RWPE1 (cell line): Measurements from ENCODE around the gene ADI1.

Source experiments
- CTCF ChIA-PET: fragments of 350-600 bp; sonication (Branson Sonifier 250); formaldehyde crosslinking; extraction: SDS; loops from one replicate; lab custom pipeline; 2021; lab: Yijun Ruan, JAX
- POLR2A ChIA-PET: fragments of 400-600 bp; formaldehyde crosslinking; extraction: SDS; loops from one replicate; lab custom pipeline; 2020; ENCODE audit warnings: antibody characterized with exemption; ENCODE audit not compliant: low non-redundant PET; lab: Yijun Ruan, JAX
- DNase-seq: peaks from one replicate; pipeline ENCODE4 v3.0.0; 2012; ENCODE audit warnings: low spot score
- H3K27ac ChIP-seq: fragments of 450-650 bp; 2 replicates; pipeline ENCODE4 v1.5.1; 2017
- TF ChIP-seq, protein P1 (sequence below): fragments of 450-650 bp; conservative IDR thresholded peaks from 2 replicates; pipeline ENCODE4 v1.5.1; 2017; ENCODE audit warnings: low read depth, mild to moderate bottlenecking

The ADI1 gene

DNA sequence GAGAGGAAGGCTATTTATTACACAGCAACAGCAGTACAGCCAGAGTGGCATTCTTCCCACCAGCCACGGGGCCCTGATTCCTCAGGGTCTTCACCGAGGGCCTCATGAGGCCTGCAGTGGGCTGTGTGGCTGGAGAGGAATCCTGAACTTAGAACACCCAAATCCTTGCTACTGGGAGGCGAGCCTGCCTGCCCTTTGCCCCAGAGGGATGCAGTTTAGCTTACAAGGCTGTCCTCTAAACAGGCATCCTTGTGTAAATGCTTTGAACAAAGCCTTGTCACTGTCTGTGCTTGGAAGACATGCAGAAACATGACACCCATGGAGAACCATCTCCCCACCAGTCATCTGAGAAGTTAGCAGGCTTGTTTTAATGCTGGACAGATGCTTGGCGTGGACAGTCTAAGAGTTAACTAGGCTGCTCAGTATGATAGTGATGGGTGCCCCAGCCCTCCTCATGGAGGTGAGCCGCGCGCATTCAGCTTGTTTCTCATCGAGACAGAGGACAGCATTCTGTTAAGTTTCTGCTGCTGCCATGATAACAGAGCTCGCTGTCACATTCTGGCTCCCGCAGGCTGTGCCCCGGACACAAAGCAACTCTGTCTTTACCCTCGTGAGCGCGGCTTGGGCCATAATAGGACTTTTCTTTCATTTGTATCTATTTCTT, 42.9 kb downstream of the ADI1 start:
- TF ChIP-seq, protein P1, sequence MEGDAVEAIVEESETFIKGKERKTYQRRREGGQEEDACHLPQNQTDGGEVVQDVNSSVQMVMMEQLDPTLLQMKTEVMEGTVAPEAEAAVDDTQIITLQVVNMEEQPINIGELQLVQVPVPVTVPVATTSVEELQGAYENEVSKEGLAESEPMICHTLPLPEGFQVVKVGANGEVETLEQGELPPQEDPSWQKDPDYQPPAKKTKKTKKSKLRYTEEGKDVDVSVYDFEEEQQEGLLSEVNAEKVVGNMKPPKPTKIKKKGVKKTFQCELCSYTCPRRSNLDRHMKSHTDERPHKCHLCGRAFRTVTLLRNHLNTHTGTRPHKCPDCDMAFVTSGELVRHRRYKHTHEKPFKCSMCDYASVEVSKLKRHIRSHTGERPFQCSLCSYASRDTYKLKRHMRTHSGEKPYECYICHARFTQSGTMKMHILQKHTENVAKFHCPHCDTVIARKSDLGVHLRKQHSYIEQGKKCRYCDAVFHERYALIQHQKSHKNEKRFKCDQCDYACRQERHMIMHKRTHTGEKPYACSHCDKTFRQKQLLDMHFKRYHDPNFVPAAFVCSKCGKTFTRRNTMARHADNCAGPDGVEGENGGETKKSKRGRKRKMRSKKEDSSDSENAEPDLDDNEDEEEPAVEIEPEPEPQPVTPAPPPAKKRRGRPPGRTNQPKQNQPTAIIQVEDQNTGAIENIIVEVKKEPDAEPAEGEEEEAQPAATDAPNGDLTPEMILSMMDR = no peak
- no peak for DNase-seq
- CTCF ChIA-PET = no interaction called here
- POLR2A ChIA-PET = no interaction called here
- peak overlapping the region; percentile 51 for H3K27ac ChIP-seq

DNA sequence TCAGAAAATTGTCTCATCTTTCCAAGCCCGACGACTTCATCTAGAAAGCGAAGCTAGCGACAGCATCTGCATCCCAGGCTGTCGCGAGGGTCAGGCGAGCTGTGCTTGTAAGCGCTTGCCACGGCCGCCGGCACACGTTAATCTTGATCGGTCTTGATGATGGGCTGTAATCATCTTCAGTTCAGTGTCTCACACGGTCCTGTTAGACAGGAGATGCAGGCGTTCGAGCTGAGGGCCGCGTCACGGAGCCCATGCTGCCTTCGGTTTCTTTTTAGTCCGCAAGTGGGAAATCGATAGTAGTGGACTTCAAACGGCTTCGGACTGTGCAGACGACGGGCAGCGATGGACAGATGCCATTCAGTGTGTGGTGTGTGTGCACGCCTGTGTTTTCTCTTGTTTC, 43.6 kb downstream of the ADI1 start:
- peak overlapping the region; percentile 51 for H3K27ac ChIP-seq
- CTCF ChIA-PET = no interaction called here
- POLR2A ChIA-PET = no interaction called here
- TF ChIP-seq, protein P1 = no peak
- no peak for DNase-seq

DNA sequence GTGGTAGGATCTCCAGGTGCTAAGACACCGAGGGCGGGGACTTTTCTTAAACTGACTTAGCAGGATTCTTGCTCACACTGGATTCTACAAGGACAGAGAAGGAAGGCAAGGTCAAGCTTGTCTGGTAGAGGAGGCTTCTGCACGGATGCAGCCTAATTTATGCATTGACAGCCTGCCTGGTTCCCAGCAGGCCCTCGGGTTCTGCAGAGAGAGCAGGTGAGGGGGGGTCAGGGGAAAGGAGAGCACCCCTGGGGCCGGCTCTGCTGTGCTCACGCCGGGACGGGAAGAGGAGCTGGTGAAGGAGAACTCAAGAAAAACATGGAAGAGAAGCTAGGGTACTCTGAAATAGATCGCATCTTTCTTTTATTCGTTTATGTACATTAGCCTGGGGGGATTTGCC, 46.4 kb downstream of the ADI1 start:
- TF ChIP-seq, protein P1 = no peak
- POLR2A ChIA-PET = no interaction called here
- CTCF ChIA-PET = interaction anchor here (0.6 kb wide), 1 partner anchor 10 kb away, joined by 3 read pairs; no protein-coding TSS in a partner anchor

DNA sequence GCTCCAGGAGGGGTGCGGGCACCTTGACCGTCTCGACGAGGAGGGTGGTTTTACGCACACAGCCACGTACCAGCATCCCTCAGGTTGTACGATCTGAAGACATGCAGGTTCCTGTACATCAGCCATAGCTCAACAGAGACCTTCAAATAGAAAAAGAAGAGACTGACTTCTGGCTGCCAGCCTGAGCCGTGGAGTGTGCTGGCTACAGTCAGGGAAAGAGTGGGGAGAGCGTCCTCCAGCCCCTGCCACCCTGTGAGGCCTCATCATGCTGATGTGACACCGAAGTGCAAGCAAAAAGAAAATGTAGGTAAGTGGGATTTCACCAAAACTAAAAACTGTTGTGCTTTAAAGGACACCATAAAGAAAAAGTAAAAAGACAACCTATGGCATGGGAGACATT, 47.0 kb downstream of the ADI1 start:
- TF ChIP-seq, protein P1 = no peak
- CTCF ChIA-PET = no interaction called here
- peak overlapping the region; percentile 98 for H3K27ac ChIP-seq
- POLR2A ChIA-PET = no interaction called here
- DNase-seq = no peak

More for the DNA sequence above, 46.4 kb downstream of the ADI1 start:
- H3K27ac ChIP-seq = peak overlapping the region; percentile 98
- DNase-seq = no peak

DNA sequence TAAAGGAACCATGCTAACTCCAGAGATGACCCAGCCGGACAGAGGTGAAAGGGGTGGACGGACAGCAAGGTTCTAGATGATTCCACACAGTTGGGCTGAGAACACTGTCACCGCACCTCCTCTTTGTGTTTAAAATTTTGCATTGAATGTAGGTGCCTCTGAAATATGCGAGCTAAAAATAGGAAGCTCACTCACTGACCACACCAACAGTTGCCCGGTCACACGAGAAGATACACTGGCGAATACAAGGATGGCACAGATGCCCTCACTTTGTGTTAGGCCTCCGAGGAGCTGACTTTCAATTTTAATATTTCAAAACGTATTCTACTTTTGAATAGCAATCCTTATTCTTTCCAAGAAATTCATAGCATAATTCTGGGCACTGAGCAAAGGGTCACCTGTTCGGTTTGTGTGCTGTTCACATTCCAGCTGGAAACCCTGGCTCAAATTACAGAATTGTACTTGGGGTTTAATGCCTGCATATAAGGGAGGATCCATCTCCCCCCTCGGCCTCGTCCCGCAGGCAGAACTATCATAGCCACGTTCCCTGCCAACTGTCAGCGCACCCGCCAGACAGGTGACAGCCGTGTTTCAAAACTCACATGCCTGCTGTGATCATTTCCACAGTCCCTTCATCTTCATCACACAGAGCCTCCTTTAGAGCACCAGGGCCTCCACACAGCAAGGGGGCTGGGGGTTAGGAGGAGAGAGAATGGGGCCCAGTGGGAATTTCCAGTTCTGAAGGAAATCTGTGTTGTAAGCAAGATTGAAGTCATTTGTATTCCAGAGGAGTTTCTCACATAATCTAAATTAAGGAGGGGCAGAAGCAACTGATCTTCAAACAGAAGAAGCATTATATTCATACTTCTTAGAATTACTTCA, 48.2 kb downstream of the ADI1 start:
- TF ChIP-seq, protein P1 = no peak
- H3K27ac ChIP-seq = peak overlapping the region; percentile 98
- DNase-seq = no peak
- ChIA-PET CTCF (no interaction called here), POLR2A (no interaction called here)

DNA sequence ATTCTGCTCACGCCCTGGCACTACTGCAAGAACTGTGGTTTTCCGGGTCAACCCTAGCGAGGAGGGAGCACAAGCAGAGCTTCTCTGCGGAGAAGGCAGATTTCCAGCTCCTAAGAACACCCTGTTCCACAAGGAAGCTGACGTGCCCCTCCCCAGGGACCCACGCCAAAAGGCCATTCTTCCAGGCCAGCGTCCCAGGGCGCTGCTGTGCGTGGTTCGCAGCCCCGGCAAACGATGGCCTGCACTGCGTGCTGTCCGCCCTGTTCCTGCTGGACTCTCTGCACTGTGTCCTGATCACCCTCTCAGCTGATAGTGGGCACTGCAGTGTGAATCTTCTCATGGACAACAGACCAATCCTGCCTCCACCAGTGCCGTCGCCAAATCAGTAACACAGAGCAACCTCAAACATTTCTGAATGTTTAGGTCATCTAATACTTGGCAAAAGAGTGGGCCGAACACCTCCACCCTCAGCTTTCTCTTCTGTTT, 49.1 kb downstream of the ADI1 start:
- TF ChIP-seq, protein P1 = no peak
- CTCF ChIA-PET = no interaction called here
- peak; percentile 55 for DNase-seq
- POLR2A ChIA-PET = no interaction called here
- peak overlapping the region; percentile 98 for H3K27ac ChIP-seq
